Stomach (tissue), 19 donors: ENCODE results near the gene SLC1A1. TPM values are rescaled to one million over a fixed set of nuclear protein-coding genes. Genes with fewer than 3 reads are reported as not detected.

Experiments used
- DNase-seq, 2 donors: peaks; one replicate each; pipeline versions ENCODE4 v3.0.0 to v3.0.0-alpha.2; 2013 to 2019
- H3K27ac ChIP-seq, 5 donors: fragments of 200-600 bp in 4 of 5; sonication (generic) in 4 of 5; one replicate each; pipeline ENCODE4 v1.5.1; 2013 to 2019; ENCODE audit warnings: mild to moderate bottlenecking in 1 of 5, moderate library complexity in 1 of 5
- H3K27me3 ChIP-seq, 3 donors: fragments of 200-600 bp; sonication (generic); one replicate each; pipeline ENCODE4 v1.5.1; 2017 to 2019; ENCODE audit warnings: mixed run types in 1 of 3
- H3K36me3 ChIP-seq, 4 donors: fragments of 200-600 bp; sonication (generic); 1 replicate in 3 of 4; 2 replicates in 1 of 4; pipeline ENCODE4 v1.5.1; 2016 to 2019
- H3K4me1 ChIP-seq, 4 donors: fragments of 200-600 bp; sonication (generic); one replicate each; pipeline ENCODE4 v1.5.1; 2016 to 2019
- H3K4me3 ChIP-seq, 4 donors: fragments of 200-600 bp; sonication (generic) in 3 of 4; one replicate each; pipeline ENCODE4 v1.5.1; 2016 to 2019; ENCODE audit warnings: mild to moderate bottlenecking in 1 of 4
- H3K9me3 ChIP-seq, 4 donors: fragments of 200-600 bp; sonication (generic); one replicate each; pipeline ENCODE4 v1.5.1; 2016 to 2019
- CTCF ChIP-seq, 7 experiments: fragments of 450-650 bp in 4 of 7; fragments of 200-600 bp in 3 of 7; sonication (generic) in 3 of 7; IDR thresholded peaks; one replicate each; pipeline ENCODE4 v1.5.1; 2016 to 2019; ENCODE audit warnings: antibody characterized with exemption in 7 of 7, control low read depth in 2 of 7, mild to moderate bottlenecking in 1 of 7
- EP300 ChIP-seq: sonication (generic); formaldehyde crosslinking; IDR thresholded peaks from one replicate; pipeline ENCODE4 v1.6.1; 2017; ENCODE audit warnings: antibody characterized with exemption
- POLR2A ChIP-seq, 4 donors: fragments of 450-650 bp; IDR thresholded peaks; one replicate each; pipeline ENCODE4 v1.6.1; 2016; ENCODE audit warnings: antibody characterized with exemption in 4 of 4, control low read depth in 2 of 4, mild to moderate bottlenecking in 1 of 4, moderate library complexity in 1 of 4
- POLR2AphosphoS5 ChIP-seq, 3 donors: sonication (generic); formaldehyde crosslinking; IDR thresholded peaks; one replicate each; pipeline ENCODE4 v1.6.1; 2016; ENCODE audit warnings: antibody characterized with exemption in 3 of 3
- WGBS, 5 donors: extraction: QIAGEN DNeasy Blood & Tissue Kit in 3 of 5; methylation state at CpG; one replicate each; pipeline versions ENCODE4 v1.1.5 to v1.1.7; 2013 to 2018; 5-methylcytosine and 5-hydroxymethylcytosine counted together
- intact Hi-C: fragments of 100-400 bp; cut with DNase I; formaldehyde crosslinking; loops from one replicate; pipeline ENCODE4 v1.15.1; 2023; ENCODE audit warnings: low total_unique reads
- long read RNA-seq, 10 donors: transcript quantifications; one replicate each; lab custom pipeline, GENCODE V29; 2026
- polyA plus RNA-seq, 3 donors: library from polyadenylated mRNA; stranded (reverse); fragments of 200-250 nt; gene quantifications; one replicate each; pipeline ENCODE4 v1.2.3, GENCODE V29; 2013
- total RNA-seq, 5 donors: library from RNA; depleted of rRNA; stranded (reverse); fragments of >200 nt; gene quantifications; one replicate each; pipeline versions ENCODE4 v1.1.0 to v1.2.3, GENCODE V29; 2014 to 2016
- donor health status: healthy with polysubstance abuse.
- donor health status: Bipolar disorder and iron deficiency.
- donor health status: healthy.

The SLC1A1 gene
- total RNA-seq (10 to 100 TPM in 1 of 5 donors, 1 to 10 TPM in 2, under 1 TPM in 1, not detected in 1; 0.58 to 13.3 (median 6.1) TPM), polyA plus RNA-seq (1 to 10 TPM; 1.4 to 2.7 (median 2.1) TPM)
- long read RNA-seq, donor 1, partial matches to known transcripts, result 0 of 1 reads
- long read RNA-seq, donor 1, other reads (novel, unspliced or antisense), result 0 of 1 reads
- long read RNA-seq, donor 2, partial matches to known transcripts, result 0 of 1 reads
- long read RNA-seq, donor 2, other reads (novel, unspliced or antisense), result 0 of 1 reads
- long read RNA-seq, donor 3, result 0 reads
- long read RNA-seq, donor 4, result 0 reads
- long read RNA-seq, donor 5, result 0 reads
- long read RNA-seq, donor 6, result 0 reads
- long read RNA-seq, donor 7, result 0 reads
- long read RNA-seq, donor 8, partial matches to known transcripts, result 0 of 2 reads
- long read RNA-seq, donor 8, other reads (novel, unspliced or antisense), result 0 of 2 reads
- long read RNA-seq, donor 9, partial matches to known transcripts, result 0 of 1 reads
- long read RNA-seq, donor 9, other reads (novel, unspliced or antisense), result 0 of 1 reads
- long read RNA-seq, donor 10, partial matches to known transcripts, result 0 of 1 reads
- long read RNA-seq, donor 10, other reads (novel, unspliced or antisense), result 0 of 1 reads

- Histone ChIP-seq H3K27ac (peak within 1 kb of the TSS; percentile 75 to 81 (median 77)), H3K9me3 (no peaks in the 10 kb centered on the region), H3K27me3 (peaks cover 0 to 28% (median 0%) of the 10 kb centered on the region in 3 donors), H3K4me3 (peak within 1 kb of the TSS; percentile 71 to 77 (median 75)), H3K36me3 (no peaks in the 10 kb centered on the region), H3K4me1 (peaks cover 9 to 27% (median 20%) of the 10 kb centered on the region in 4 donors)
- DNase-seq, result peak; percentile 73 to 85
- intact Hi-C loops, result no loop called here
- 0 to 1% (median 1%) methylated on average over 21 to 72 of the region's 72 CpGs for WGBS, 5 donors
- TF ChIP-seq CTCF (IDR thresholded peaks at IDR 0.05) (no peak), POLR2A (IDR thresholded peaks at IDR 0.05) (no peak), EP300 (no peak), POLR2AphosphoS5 (IDR thresholded peaks at IDR 0.05) (peak in 1 of 3 donors; percentile 31)
Measured at GRCh38 chr9:4489919-4490704, at the start of gene SLC1A1. TSS of gene SLC1A1 (plus strand) at chr9:4490468. CDS start at chr9:4490680, 212 bp downstream.

- intact Hi-C loops, result no loop called here
- Histone ChIP-seq H3K9me3 (peaks cover 0 to 8% (median 0%) of the 10 kb centered on the region in 4 donors), H3K36me3 (no peaks in the 10 kb centered on the region), H3K4me3 (no peak overlapping the region), H3K27ac (no peak overlapping the region), H3K4me1 (no peaks in the 10 kb centered on the region), H3K27me3 (no peaks in the 10 kb centered on the region)
- no peak for TF ChIP-seq EP300
- no peak for TF ChIP-seq POLR2AphosphoS5 (IDR thresholded peaks at IDR 0.05)
- TF ChIP-seq POLR2A (IDR thresholded peaks at IDR 0.05), result no peak
- no peak for TF ChIP-seq CTCF (IDR thresholded peaks at IDR 0.05)
- no peak for DNase-seq
- WGBS, 5 donors, result 73 to 86% (median 78%) methylated on average over 3 of the region's 3 CpGs
Measured at GRCh38 chr9:4442806-4443205, 47.5 kb upstream of the SLC1A1 start.

GRCh38 chr9:4443439-4443838 is 46.8 kb upstream of the SLC1A1 start:
- 61 to 87% (median 68%) methylated on average over 1 of the region's 1 CpG for WGBS, 5 donors
- intact Hi-C loops, result no loop called here
- Histone ChIP-seq H3K27me3 (no peaks in the 10 kb centered on the region), H3K9me3 (peaks cover 0 to 8% (median under 1%) of the 10 kb centered on the region in 4 donors), H3K4me1 (no peaks in the 10 kb centered on the region), H3K36me3 (no peaks in the 10 kb centered on the region), H3K27ac (no peak overlapping the region), H3K4me3 (no peak overlapping the region)
- TF ChIP-seq CTCF (IDR thresholded peaks at IDR 0.05) (no peak), POLR2A (IDR thresholded peaks at IDR 0.05) (no peak), EP300 (no peak), POLR2AphosphoS5 (IDR thresholded peaks at IDR 0.05) (no peak)
- no peak for DNase-seq

GRCh38 chr9:4461437-4461836 is 28.8 kb upstream of the SLC1A1 start:
- no peak for DNase-seq

More at GRCh38 chr9:4461437-4461836, 28.8 kb upstream of the SLC1A1 start:
- H3K9me3 ChIP-seq, result no peaks in the 10 kb centered on the region
- H3K4me3 ChIP-seq, result no peak overlapping the region
- H3K4me1 ChIP-seq, result no peaks in the 10 kb centered on the region
- H3K27me3 ChIP-seq, result no peaks in the 10 kb centered on the region
- TF ChIP-seq POLR2AphosphoS5 (IDR thresholded peaks at IDR 0.05) (no peak), EP300 (no peak), POLR2A (IDR thresholded peaks at IDR 0.05) (no peak), CTCF (IDR thresholded peaks at IDR 0.05) (no peak)
- H3K27ac ChIP-seq, result no peak overlapping the region
- intact Hi-C loops, result no loop called here
- no peaks in the 10 kb centered on the region for H3K36me3 ChIP-seq
- 65 to 92% (median 88%) methylated on average over 2 of the region's 2 CpGs for WGBS, 5 donors
